Breast epithelium (tissue), 4 donors: ENCODE results near the gene GFOD2. TPM values are rescaled to one million over a fixed set of nuclear protein-coding genes. Genes with fewer than 3 reads are reported as not detected.
A peak's percentile ranks its signal among the peaks of the same experiment; 100 is the strongest.

Experiments
- DNase-seq, 2 donors: peaks; one replicate each; pipeline ENCODE4 v3.0.0-alpha.2; 2019; ENCODE audit warnings: low spot score in 2 of 2
- H3K27ac ChIP-seq, 2 donors: fragments of 200-600 bp; sonication (generic) in 1 of 2; one replicate each; pipeline ENCODE4 v1.5.1; 2016 to 2019; ENCODE audit warnings: mild to moderate bottlenecking in 1 of 2
- H3K27me3 ChIP-seq, 2 donors: fragments of 200-600 bp; sonication (generic) in 1 of 2; one replicate each; pipeline versions ENCODE4 v1.5.1 to v1.6.0; 2017 to 2019; ENCODE audit warnings: control low read depth in 1 of 2, mild to moderate bottlenecking in 1 of 2
- H3K36me3 ChIP-seq: fragments of 200-600 bp; one replicate; pipeline ENCODE4 v1.5.1; 2019
- H3K4me1 ChIP-seq, 2 donors: fragments of 200-600 bp; sonication (generic); one replicate each; pipeline ENCODE4 v1.5.1; 2016 to 2019; ENCODE audit warnings: control low read depth in 1 of 2
- H3K4me3 ChIP-seq, 3 donors: fragments of 200-600 bp; sonication (generic); 1 replicate in 2 of 3; 2 replicates in 1 of 3; pipeline ENCODE4 v1.5.1; 2016 to 2019; ENCODE audit warnings: mild to moderate bottlenecking in 3 of 3, moderate library complexity in 2 of 3
- H3K9me3 ChIP-seq, 2 donors: fragments of 200-600 bp; sonication (generic) in 1 of 2; one replicate each; pipeline ENCODE4 v1.5.1; 2016 to 2019; ENCODE audit warnings: control low read depth in 1 of 2
- CTCF ChIP-seq, 3 donors: fragments of 450-650 bp; IDR thresholded peaks; one replicate each; pipeline ENCODE4 v1.5.1; 2016 to 2017; ENCODE audit warnings: antibody characterized with exemption in 3 of 3, mild to moderate bottlenecking in 3 of 3, moderate library complexity in 3 of 3
- POLR2A ChIP-seq: fragments of 450-650 bp; IDR thresholded peaks from one replicate; pipeline ENCODE4 v1.6.1; 2016; ENCODE audit warnings: antibody characterized with exemption, mild to moderate bottlenecking, moderate library complexity
- POLR2AphosphoS5 ChIP-seq, 3 donors: sonication (generic); formaldehyde crosslinking; IDR thresholded peaks; one replicate each; pipeline ENCODE4 v1.6.1; 2017; ENCODE audit warnings: antibody characterized with exemption in 3 of 3
- intact Hi-C: fragments of 100-400 bp; cut with DNase I; formaldehyde crosslinking; loops from one replicate; pipeline ENCODE4 v1.15.1; 2023; ENCODE audit warnings: low total_unique reads
- total RNA-seq, 3 donors: library from RNA; depleted of rRNA; stranded (reverse); fragments of >200 nt; gene quantifications; one replicate each; pipeline ENCODE4 v1.1.0, GENCODE V29; 2016

The GFOD2 gene
- total RNA-seq, 3 donors from 2014 or later: 11.4 to 22.0 (median 21.4) TPM

DNA sequence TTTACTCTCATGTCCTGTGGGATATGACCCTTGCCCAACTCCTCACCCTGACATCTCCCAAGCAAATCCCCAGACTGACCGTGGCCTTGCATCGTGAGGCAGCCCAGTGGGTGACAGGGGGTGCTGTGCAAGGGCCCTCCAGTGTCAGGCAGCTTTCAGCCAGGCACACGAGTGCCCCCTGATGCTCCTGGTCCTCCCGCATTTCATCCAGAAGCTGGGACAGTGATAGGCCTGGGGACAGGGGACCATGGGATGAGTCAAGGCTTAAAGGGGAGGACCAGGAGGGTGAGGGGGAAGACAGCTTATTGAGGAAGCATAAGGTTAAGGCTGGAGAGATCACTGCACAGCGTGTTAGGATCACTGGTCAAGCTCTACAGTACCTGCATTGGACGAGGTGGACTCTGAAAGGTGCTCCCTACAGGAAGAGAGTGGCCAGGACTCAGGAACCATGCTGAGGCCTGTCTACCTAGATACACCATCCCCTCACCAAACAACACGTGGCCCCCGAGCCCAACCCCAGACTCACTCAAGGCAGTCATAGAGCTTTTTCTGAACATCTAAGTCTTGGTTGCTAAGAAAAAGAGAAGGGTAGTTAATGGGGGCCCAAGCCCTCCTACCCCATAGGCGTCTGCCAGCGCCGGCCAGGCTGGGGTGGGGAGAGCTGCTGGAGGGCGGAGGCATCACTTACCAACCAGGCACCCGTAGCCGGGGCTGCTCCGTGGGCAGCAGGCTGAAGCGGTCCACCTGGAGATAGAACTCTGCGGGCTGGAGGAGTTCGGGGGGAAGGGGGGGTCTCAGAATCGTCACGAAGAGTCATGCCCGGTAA lies 60.1 kb downstream of the GFOD2 start:
- Histone ChIP-seq H3K4me3 (peak overlapping the region; percentile 84 to 97 (median 87)), H3K9me3 (no peaks in the 10 kb centered on the region), H3K36me3 (no peaks in the 10 kb centered on the region), H3K27ac (peak overlapping the region; percentile 95 to 96), H3K4me1 (peaks cover 6 to 13% of the 10 kb centered on the region in 2 donors), H3K27me3 (peaks cover 3 to 10% of the 10 kb centered on the region in 2 donors)
- intact Hi-C loops: loop anchor here (5.0 kb wide), 1 partner anchor 122 kb away; no protein-coding TSS in a partner anchor
- DNase-seq: no peak
- TF ChIP-seq CTCF (IDR thresholded peaks at IDR 0.05) (no peak), POLR2A (no peak), POLR2AphosphoS5 (IDR thresholded peaks at IDR 0.05) (no peak)

GRCh38 chr16:67657751-67658518 lies 61.2 kb downstream of the GFOD2 start:
- TF ChIP-seq POLR2AphosphoS5 (IDR thresholded peaks at IDR 0.05) (no peak), POLR2A (no peak), CTCF (IDR thresholded peaks at IDR 0.05) (no peak)
- no peaks in the 10 kb centered on the region for H3K9me3 ChIP-seq
- H3K27ac ChIP-seq: no peak overlapping the region
- H3K4me3 ChIP-seq: no peak overlapping the region
- no peak for DNase-seq
- intact Hi-C loops: loop anchor here (5.0 kb wide), 1 partner anchor 121 kb away; no protein-coding TSS in a partner anchor
- H3K4me1 ChIP-seq: peaks cover 13 to 14% of the 10 kb centered on the region in 2 donors
- no peaks in the 10 kb centered on the region for H3K36me3 ChIP-seq
- peaks cover 8 to 20% of the 10 kb centered on the region in 2 donors for H3K27me3 ChIP-seq

- H3K4me3 ChIP-seq: no peak overlapping the region
- H3K36me3 ChIP-seq: no peaks in the 10 kb centered on the region
- TF ChIP-seq CTCF (IDR thresholded peaks at IDR 0.05) (no peak), POLR2A (no peak), POLR2AphosphoS5 (IDR thresholded peaks at IDR 0.05) (no peak)
- peaks cover 8 to 25% of the 10 kb centered on the region in 2 donors for H3K27me3 ChIP-seq
- H3K9me3 ChIP-seq: no peaks in the 10 kb centered on the region
- intact Hi-C loops: loop anchor here (5.0 kb wide), 1 partner anchor 120 kb away; no protein-coding TSS in a partner anchor
- peaks cover 13 to 17% of the 10 kb centered on the region in 2 donors for H3K4me1 ChIP-seq
- DNase-seq: no peak
- no peak overlapping the region for H3K27ac ChIP-seq
Observed at GRCh38 chr16:67657017-67657608, 62.0 kb downstream of the GFOD2 start.

- no peak overlapping the region for H3K4me3 ChIP-seq
- no peak for TF ChIP-seq POLR2A
- peaks cover 12 to 17% of the 10 kb centered on the region in 2 donors for H3K4me1 ChIP-seq
- intact Hi-C loops: loop anchor here (5.0 kb wide), 1 partner anchor 119 kb away; no protein-coding TSS in a partner anchor
- DNase-seq: no peak
- H3K36me3 ChIP-seq: no peaks in the 10 kb centered on the region
- no peak overlapping the region for H3K27ac ChIP-seq
- peaks cover 10 to 32% of the 10 kb centered on the region in 2 donors for H3K27me3 ChIP-seq
- H3K9me3 ChIP-seq: no peaks in the 10 kb centered on the region
Observed at GRCh38 chr16:67656344-67657016, 62.6 kb downstream of the GFOD2 start.

DNA sequence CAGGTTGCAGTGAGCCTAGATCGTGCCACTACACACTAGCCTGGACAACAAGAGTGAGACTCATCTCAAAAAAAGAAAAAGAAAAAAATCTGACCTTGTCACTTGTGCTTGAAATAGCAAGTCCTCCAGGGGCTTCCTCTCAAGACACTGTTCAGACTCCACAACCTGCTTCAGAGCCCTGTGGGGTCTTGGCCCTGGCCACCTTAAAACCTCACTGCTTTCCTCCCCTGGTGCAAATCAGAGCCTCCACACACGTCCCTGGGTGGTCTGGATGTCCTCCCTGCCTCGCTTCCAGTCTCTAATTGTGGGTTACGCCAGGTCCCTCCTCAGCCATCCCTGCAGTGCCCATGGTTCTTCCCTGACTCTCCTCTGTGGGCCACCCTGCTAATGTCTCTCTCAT lies 63.8 kb downstream of the GFOD2 start:
- intact Hi-C loops: loop anchor here (5.0 kb wide), 1 partner anchor 118 kb away; no protein-coding TSS in a partner anchor
- peaks cover 10 to 36% of the 10 kb centered on the region in 2 donors for H3K27me3 ChIP-seq
- H3K4me1 ChIP-seq: peaks cover 7 to 17% of the 10 kb centered on the region in 2 donors
- H3K9me3 ChIP-seq: no peaks in the 10 kb centered on the region
- no peaks in the 10 kb centered on the region for H3K36me3 ChIP-seq
- TF ChIP-seq POLR2AphosphoS5 (IDR thresholded peaks at IDR 0.05) (no peak), POLR2A (no peak), CTCF (IDR thresholded peaks at IDR 0.05) (no peak)
- H3K4me3 ChIP-seq: no peak overlapping the region
- H3K27ac ChIP-seq: no peak overlapping the region
- DNase-seq: no peak
